HG03439 (cell line): ENCODE measurements around the gene COX7A1.
A peak's percentile ranks its signal among the peaks of the same experiment; 100 is the strongest.
"Not testable (repeated sequence)": the region's sequence is repeated elsewhere in the genome, so short reads cannot be mapped to it uniquely, and the experiment has no call there.

Experiments
- ATAC-seq: cut with Tn5 transposase; IDR thresholded peaks from one replicate; pipeline ENCODE4 v1.9.1; 2021; ENCODE audit warnings: mild to moderate bottlenecking, moderate library complexity; ENCODE audit not compliant: unreplicated experiment

Gene COX7A1

DNA sequence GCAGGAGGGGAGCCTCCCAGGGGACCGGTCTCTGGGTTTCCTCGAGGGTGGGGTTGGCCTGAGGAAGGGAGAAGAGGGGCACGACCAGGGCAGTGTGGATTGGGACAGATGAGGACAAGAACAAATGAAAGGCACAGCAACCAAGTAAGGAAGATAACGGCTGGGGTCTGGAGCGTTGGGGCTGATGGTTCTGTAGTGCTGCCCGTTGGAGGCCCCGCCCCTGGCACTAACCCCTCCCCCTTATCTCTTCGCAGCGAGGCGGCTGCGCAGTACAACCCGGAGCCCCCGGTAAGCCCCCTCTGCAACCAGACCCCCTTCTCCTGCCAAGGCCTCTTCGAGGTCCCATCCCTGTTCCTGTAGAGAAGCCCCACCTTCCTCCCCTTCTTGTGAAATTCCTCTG lies 10.2 kb downstream of the COX7A1 start:
- no peak for ATAC-seq

DNA sequence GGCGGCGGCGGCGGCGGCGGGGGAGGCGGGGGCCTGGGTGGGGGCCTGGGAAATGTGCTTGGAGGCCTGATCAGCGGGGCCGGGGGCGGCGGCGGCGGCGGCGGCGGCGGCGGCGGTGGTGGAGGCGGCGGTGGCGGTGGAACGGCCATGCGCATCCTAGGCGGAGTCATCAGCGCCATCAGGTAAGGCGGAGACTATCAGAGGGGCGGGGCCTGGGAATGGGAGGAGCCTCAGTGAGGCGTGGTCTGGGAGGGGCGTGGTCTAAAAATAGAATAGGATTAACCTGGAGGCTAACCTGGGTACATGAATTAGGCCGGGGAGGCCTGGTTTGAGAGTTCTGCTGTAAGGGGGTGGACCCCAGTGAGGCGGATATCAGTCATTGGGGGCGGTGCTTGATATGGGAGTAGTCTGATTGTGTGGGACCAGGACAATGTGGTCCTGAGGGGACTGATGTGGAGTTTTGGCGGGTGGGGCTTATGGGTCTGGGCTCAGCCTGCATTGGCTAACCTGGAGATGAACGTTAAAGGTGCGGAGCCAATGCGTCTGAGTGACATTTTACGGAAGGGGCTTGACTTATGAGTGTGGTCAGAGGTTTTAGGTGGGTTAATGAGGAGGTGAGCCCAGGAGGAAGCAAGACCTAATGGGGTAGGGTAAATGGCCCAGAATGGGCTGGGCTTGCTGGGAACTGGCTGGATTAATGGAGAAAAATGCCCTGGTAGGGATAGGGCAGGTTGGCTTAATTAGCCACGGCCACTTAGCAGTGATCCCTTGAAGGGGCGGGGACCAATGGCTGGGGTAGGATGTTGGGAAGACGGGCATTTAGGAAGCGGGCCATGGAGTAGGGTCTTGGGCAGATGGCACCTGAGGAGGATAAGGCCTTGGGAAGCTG lies 11.0 kb downstream of the COX7A1 start:
- peak; percentile 45 for ATAC-seq

DNA sequence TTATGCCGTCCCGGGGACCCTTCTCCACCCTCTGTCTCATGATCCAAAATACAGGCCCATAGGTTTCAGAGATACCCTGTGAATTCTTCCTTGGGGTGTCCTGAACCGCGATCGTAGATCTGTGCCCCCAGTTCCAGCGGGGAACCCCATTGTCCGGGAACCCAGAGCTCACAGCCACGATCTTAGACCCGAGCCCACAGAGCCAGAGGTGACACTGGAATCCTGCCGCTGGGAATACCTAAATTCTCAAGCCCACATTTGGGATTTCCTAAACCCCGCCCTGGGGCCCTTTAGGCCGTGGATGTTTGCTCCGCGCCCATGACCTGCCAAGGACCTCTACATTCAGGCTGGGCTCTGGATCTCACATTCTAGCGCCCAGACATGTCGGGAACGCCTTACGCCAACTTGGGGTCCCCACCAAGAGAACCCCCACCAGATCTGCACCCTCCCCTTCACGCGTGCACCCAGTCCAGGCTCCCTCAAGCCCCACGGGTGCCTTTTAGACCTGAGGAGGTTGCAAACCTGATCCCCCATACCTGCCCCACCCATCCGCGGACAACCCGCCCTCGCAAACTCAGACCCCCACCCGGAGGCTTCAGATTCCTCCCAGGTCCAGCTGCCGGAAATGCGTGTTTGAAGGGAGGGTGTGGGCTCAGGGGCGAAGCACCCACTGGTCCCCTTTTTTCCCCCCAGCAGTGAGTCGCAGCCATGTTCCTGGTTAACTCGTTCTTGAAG lies 11.8 kb downstream of the COX7A1 start:
- ATAC-seq, result no peak

GRCh38 chr19:36139473-36140303 lies 12.6 kb downstream of the COX7A1 start, which contains the start of gene CAPNS1:
Gene CAPNS1, plus strand, starts transcription at chr19:36140066. Its CDS starts 946 bp downstream, at chr19:36141012.
- peak; percentile 79 for ATAC-seq

- ATAC-seq, result no peak
Observed at GRCh38 chr19:36139120-36139472, 13.2 kb downstream of the COX7A1 start.

DNA sequence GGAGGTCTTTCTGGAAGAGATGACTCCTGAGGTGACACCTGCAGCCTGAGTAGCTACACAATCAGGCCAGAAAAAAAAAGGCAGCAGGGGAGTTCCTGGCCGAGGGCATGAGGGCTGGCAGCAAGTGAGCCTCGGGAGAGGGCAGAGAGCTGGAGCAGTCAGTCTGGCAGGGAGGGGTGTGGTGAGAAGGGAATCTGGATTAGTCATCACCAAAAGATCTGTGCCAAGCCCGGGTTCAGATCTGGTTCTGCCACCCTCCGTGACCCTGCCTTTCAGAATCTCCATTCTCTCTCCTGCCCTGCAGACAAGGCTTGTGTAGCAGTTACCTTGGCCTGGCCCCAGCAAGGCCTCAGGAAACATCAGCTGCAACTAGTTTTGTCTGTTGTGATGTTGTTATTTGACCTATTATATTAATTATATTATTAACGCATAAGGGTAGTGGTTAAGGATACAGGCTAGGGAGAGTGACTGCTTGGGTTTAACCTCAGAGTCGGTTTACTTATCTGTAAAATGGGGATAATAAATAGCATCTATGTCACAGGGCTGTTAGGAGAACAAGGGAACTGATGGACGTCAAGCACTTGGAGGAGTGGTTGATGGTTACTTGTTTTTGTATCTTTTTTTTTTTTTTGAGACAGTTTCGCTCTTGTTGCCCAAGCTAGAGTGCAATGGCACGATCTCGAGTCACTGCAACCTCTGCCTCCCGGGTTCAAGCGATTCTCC lies 15.1 kb downstream of the COX7A1 start:
- ATAC-seq, result no peak

GRCh38 chr19:36134867-36135266 lies 17.4 kb downstream of the COX7A1 start:
- ATAC-seq, result not testable (repeated sequence)

DNA sequence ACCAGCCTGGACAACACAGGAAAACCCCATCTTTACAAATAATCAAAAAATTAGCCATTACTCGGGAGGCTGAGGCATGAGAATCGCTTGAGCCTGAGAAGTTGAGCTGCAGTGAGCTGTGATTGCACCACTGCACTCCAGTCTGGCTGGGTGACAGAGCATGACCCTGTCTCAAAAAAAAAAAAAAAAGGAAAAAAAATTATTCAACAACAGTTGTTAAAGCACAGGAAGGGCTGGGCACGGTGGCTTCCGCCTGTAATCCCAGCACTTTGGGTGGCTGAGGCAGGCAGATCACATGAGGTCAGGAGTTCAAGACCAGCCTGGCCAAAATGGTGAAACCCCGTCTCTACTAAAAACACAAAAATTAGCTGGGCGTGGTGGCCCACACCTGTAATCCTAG lies 21.0 kb downstream of the COX7A1 start:
- not testable (repeated sequence) for ATAC-seq

GRCh38 chr19:36128392-36128736 lies 23.9 kb downstream of the COX7A1 start:
- ATAC-seq, result no peak

- no peak for ATAC-seq
Observed at GRCh38 chr19:36125557-36125956, 26.7 kb downstream of the COX7A1 start.

DNA sequence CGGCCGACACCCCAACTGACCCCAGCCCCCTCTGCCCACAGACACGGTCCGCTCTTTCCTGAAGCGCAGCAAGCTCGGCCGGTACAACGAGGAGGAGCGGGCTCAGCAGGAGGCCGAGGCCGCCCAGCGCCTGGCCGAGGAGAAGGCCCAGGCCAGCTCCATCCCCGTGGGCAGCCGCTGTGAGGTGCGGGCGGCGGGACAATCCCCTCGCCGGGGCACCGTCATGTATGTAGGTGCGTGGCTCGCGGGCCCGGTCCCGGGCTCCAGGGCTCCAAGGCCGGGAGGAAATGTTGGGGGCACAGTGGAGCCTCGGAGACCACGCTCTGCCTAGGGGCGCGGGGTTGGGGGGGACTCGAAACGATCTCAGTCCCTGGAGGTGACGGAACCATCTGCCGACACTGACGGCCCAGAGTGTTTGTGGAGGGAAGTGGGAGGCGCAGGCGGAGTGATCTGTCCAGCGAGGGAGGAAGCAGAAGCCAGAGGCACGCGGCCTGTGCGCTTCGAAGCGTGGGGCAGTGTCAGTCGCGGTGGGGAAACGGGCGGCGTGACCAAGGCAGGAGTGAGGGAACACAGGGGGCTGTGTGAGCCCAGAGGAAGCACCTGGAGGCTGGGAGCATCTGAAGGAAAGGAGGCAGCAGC lies 30.6 kb downstream of the COX7A1 start:
- ATAC-seq, result no peak

DNA sequence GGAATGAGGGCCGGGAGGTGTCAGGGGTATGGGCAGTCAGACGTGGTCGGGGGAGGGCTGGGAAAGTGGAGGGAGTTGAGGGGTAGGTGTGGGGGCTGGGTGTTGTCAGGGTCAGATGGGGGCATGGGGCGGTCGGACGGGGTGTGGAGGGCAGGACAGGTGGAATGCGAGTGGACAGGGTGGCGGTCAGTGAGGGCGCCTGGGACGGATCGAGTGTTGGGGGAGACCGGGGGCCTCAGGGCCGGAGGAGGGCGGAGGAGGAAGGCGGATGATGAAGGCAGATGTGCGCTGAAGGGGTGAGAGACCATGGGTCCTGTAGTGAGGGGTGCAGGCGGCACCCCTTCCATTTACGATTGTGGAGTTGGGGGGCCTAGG lies 31.3 kb downstream of the COX7A1 start:
- no peak for ATAC-seq

GRCh38 chr19:36120092-36120983 lies 31.9 kb downstream of the COX7A1 start:
- ATAC-seq, result no peak

DNA sequence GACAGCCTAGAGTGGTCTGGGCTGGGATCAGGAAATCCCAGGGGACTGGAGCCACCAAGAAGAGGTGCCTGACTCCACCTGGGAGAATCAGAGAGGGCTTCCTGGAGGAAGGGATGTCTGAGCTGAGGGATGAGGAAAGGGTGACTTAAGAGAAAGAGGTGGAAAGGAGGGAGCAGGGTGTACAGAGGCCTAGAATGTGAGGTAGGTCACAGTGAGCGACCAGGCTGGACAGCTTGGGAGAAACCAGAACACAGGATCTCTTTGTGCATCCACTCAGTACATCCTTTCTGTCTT lies 36.0 kb downstream of the COX7A1 start:
- ATAC-seq, result no peak

- ATAC-seq, result peak; percentile 37
Observed at GRCh38 chr19:36115453-36116343, 36.5 kb downstream of the COX7A1 start, which contains the start of gene TBCB. Gene TBCB, plus strand, starts transcription at chr19:36115468. Its CDS starts 93 bp downstream, at chr19:36115561.

DNA sequence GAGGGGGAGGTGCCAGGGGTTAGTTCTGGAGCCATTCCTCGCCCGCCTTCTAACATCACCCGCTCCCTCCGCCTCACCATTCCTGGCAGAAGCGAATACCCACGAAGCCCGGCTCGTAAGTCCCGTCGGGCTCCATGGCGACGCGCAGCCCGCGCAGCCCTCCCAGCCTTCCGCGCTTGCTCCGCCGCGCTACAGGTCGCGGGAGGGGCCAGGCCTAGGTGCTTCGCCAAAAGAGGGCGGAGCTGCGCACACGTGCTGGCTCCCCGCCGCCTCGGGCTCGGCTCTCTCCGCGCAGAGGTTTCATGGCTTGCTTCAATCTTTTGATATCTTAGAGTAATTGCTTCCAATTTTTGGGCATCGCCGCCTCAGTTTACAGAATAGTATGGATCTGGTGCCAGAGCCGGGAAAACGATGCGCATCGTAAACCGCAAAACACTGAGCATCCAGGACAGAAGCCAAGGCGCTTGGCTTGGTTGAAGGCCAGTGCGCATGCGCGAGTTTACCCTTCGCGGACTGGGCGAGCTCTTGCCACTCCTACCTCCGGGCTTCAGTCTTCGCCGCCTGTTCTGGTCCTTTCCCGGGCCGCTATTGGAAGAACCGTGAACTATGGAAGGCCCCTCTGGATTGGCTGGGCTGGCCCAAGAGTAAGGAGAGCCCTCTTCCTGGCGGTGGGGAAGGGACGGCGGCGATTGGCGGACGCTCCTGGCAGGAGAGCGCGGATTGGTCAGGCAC lies 37.4 kb downstream of the COX7A1 start, which contains the start of gene POLR2I:
TSS of gene POLR2I (minus strand) at position 155 of the 732 bp plus-strand sequence. CDS start at position 136, 19 bp downstream.
- peak; percentile 78 for ATAC-seq

- peak; percentile 1 for ATAC-seq
Observed at GRCh38 chr19:36113894-36114720, 38.1 kb downstream of the COX7A1 start.
